AG09319 (cell line): ENCODE data around the gene SLC19A1.
"Not testable (repeated sequence)": the region's sequence is repeated elsewhere in the genome, so short reads cannot be mapped to it uniquely, and the experiment has no call there.

Experiments used
- DNase-seq: peaks from one replicate; pipeline ENCODE4 v3.0.0-alpha.2; 2010; ENCODE audit warnings: low read depth; ENCODE audit errors: extremely low read depth
- CTCF ChIP-seq: IDR thresholded peaks from 2 replicates; pipeline ENCODE4 v1.5.1; 2011; ENCODE audit warnings: low read depth, mild to moderate bottlenecking, inconsistent platforms, low read length, moderate library complexity

The SLC19A1 gene

GRCh38 chr21:45502006-45502345 lies 40.3 kb downstream of the SLC19A1 start:
- no peak for DNase-seq

GRCh38 chr21:45501081-45502005 lies 40.9 kb downstream of the SLC19A1 start:
- DNase-seq, result not testable (repeated sequence)

More at GRCh38 chr21:45502006-45502345, 40.3 kb downstream of the SLC19A1 start:
- TF ChIP-seq CTCF, result no peak

- no peak for TF ChIP-seq CTCF
- no peak for DNase-seq
Observed at GRCh38 chr21:45499970-45500577, 42.2 kb downstream of the SLC19A1 start.

GRCh38 chr21:45499201-45499750 lies 43.0 kb downstream of the SLC19A1 start:
- TF ChIP-seq CTCF, result no peak
- no peak for DNase-seq

- TF ChIP-seq CTCF, result no peak
Observed at GRCh38 chr21:45498646-45499000, 43.6 kb downstream of the SLC19A1 start.

GRCh38 chr21:45497846-45498645 lies 44.2 kb downstream of the SLC19A1 start:
- no peak for DNase-seq
- TF ChIP-seq CTCF, result no peak

More at GRCh38 chr21:45498646-45499000, 43.6 kb downstream of the SLC19A1 start:
- no peak for DNase-seq

- DNase-seq, result no peak
- no peak for TF ChIP-seq CTCF
Observed at GRCh38 chr21:45496968-45497845, 45.0 kb downstream of the SLC19A1 start.
